ENCODE data around the gene MGAT4A.
"Not testable (repeated sequence)": the region's sequence is repeated elsewhere in the genome, so short reads cannot be mapped to it uniquely, and the experiment has no call there.

The MGAT4A gene

GRCh38 chr2:98692090-98693054, 38.6 kb downstream of the MGAT4A start:
- Mint-ChIP-seq H3K4me3 (peak overlapping the region; percentile 63), H3K27ac (peak overlapping the region; percentile 74), H3K27me3 (ENCODE audit: low read depth) (no peaks in the 10 kb centered on the region), H3K36me3 (ENCODE audit: low read depth) (peaks cover 24% of the 10 kb centered on the region), H3K4me1 (ENCODE audit: low read depth) (peaks cover 55% of the 10 kb centered on the region), H3K9me3 (no peaks in the 10 kb centered on the region)

GRCh38 chr2:98691303-98691702, 39.6 kb downstream of the MGAT4A start:
- peak overlapping the region; percentile 69 for H3K27ac Mint-ChIP-seq
- H3K27me3 Mint-ChIP-seq (ENCODE audit: low read depth): no peaks in the 10 kb centered on the region
- peaks cover 22% of the 10 kb centered on the region for H3K36me3 Mint-ChIP-seq (ENCODE audit: low read depth)
- no peaks in the 10 kb centered on the region for H3K9me3 Mint-ChIP-seq
- peaks cover 53% of the 10 kb centered on the region for H3K4me1 Mint-ChIP-seq (ENCODE audit: low read depth)
- no peak overlapping the region for H3K4me3 Mint-ChIP-seq

- Mint-ChIP-seq H3K36me3 (ENCODE audit: low read depth) (peaks cover 18% of the 10 kb centered on the region), H3K27me3 (ENCODE audit: low read depth) (no peaks in the 10 kb centered on the region)
Observed at GRCh38 chr2:98685930-98686887, 44.7 kb downstream of the MGAT4A start.

GRCh38 chr2:98683728-98684127, 47.2 kb downstream of the MGAT4A start:
- Mint-ChIP-seq H3K4me3 (no peak overlapping the region), H3K27me3 (ENCODE audit: low read depth) (no peaks in the 10 kb centered on the region), H3K36me3 (ENCODE audit: low read depth) (peaks cover 21% of the 10 kb centered on the region), H3K4me1 (ENCODE audit: low read depth) (peaks cover 23% of the 10 kb centered on the region), H3K27ac (no peak overlapping the region), H3K9me3 (no peaks in the 10 kb centered on the region)

More at GRCh38 chr2:98685930-98686887, 44.7 kb downstream of the MGAT4A start:
- H3K9me3 Mint-ChIP-seq: no peaks in the 10 kb centered on the region
- no peak overlapping the region for H3K4me3 Mint-ChIP-seq
- H3K27ac Mint-ChIP-seq: no peak overlapping the region
- peaks cover 30% of the 10 kb centered on the region for H3K4me1 Mint-ChIP-seq (ENCODE audit: low read depth)

GRCh38 chr2:98676742-98677141, 54.2 kb downstream of the MGAT4A start:
- Mint-ChIP-seq H3K36me3 (ENCODE audit: low read depth) (peaks cover 56% of the 10 kb centered on the region), H3K9me3 (peaks cover 15% of the 10 kb centered on the region), H3K27me3 (ENCODE audit: low read depth) (no peaks in the 10 kb centered on the region), H3K4me3 (no peak overlapping the region), H3K4me1 (ENCODE audit: low read depth) (peaks cover 22% of the 10 kb centered on the region), H3K27ac (no peak overlapping the region)

- H3K27me3 Mint-ChIP-seq (ENCODE audit: low read depth): no peaks in the 10 kb centered on the region
- no peak overlapping the region for H3K4me3 Mint-ChIP-seq
- no peak overlapping the region for H3K27ac Mint-ChIP-seq
- H3K9me3 Mint-ChIP-seq: peaks cover 34% of the 10 kb centered on the region
- H3K4me1 Mint-ChIP-seq (ENCODE audit: low read depth): peaks cover 32% of the 10 kb centered on the region
- H3K36me3 Mint-ChIP-seq (ENCODE audit: low read depth): peaks cover 65% of the 10 kb centered on the region
Observed at GRCh38 chr2:98674233-98674964, 56.5 kb downstream of the MGAT4A start.

GRCh38 chr2:98669675-98670074, 61.3 kb downstream of the MGAT4A start:
- H3K27ac Mint-ChIP-seq: no peak overlapping the region
- H3K27me3 Mint-ChIP-seq (ENCODE audit: low read depth): no peaks in the 10 kb centered on the region
- H3K4me3 Mint-ChIP-seq: no peak overlapping the region
- H3K4me1 Mint-ChIP-seq (ENCODE audit: low read depth): peaks cover 46% of the 10 kb centered on the region
- peaks cover 86% of the 10 kb centered on the region for H3K36me3 Mint-ChIP-seq (ENCODE audit: low read depth)
- peaks cover 52% of the 10 kb centered on the region for H3K9me3 Mint-ChIP-seq

- H3K4me3 Mint-ChIP-seq: peak overlapping the region; percentile 35
- H3K4me1 Mint-ChIP-seq (ENCODE audit: low read depth): peaks cover 52% of the 10 kb centered on the region
- H3K27me3 Mint-ChIP-seq (ENCODE audit: low read depth): no peaks in the 10 kb centered on the region
- H3K36me3 Mint-ChIP-seq (ENCODE audit: low read depth): peaks cover 67% of the 10 kb centered on the region
- H3K27ac Mint-ChIP-seq: peak overlapping the region; percentile 80
- peaks cover 28% of the 10 kb centered on the region for H3K9me3 Mint-ChIP-seq
Observed at GRCh38 chr2:98665677-98666076, 65.3 kb downstream of the MGAT4A start.

GRCh38 chr2:98664323-98664722, 66.6 kb downstream of the MGAT4A start:
- H3K36me3 Mint-ChIP-seq (ENCODE audit: low read depth): peaks cover 66% of the 10 kb centered on the region
- H3K4me1 Mint-ChIP-seq (ENCODE audit: low read depth): peaks cover 54% of the 10 kb centered on the region
- H3K27ac Mint-ChIP-seq: peak overlapping the region; percentile 83
- peaks cover 28% of the 10 kb centered on the region for H3K9me3 Mint-ChIP-seq
- H3K27me3 Mint-ChIP-seq (ENCODE audit: low read depth): no peaks in the 10 kb centered on the region
- peak overlapping the region; percentile 49 for H3K4me3 Mint-ChIP-seq

GRCh38 chr2:98663511-98664090, 67.3 kb downstream of the MGAT4A start:
- peaks cover 62% of the 10 kb centered on the region for H3K36me3 Mint-ChIP-seq (ENCODE audit: low read depth)
- no peaks in the 10 kb centered on the region for H3K27me3 Mint-ChIP-seq (ENCODE audit: low read depth)
- peaks cover 28% of the 10 kb centered on the region for H3K9me3 Mint-ChIP-seq
- H3K27ac Mint-ChIP-seq: peak overlapping the region; percentile 94
- peak overlapping the region; percentile 80 for H3K4me3 Mint-ChIP-seq
- H3K4me1 Mint-ChIP-seq (ENCODE audit: low read depth): peaks cover 60% of the 10 kb centered on the region

GRCh38 chr2:98659491-98659840, 71.5 kb downstream of the MGAT4A start:
- Mint-ChIP-seq H3K27ac (peak overlapping the region; percentile 88), H3K4me3 (peak overlapping the region; percentile 78), H3K4me1 (ENCODE audit: low read depth) (peaks cover 64% of the 10 kb centered on the region), H3K36me3 (ENCODE audit: low read depth) (peaks cover 47% of the 10 kb centered on the region)
- not testable (repeated sequence) for H3K27me3 Mint-ChIP-seq (ENCODE audit: low read depth); H3K9me3 Mint-ChIP-seq

- Mint-ChIP-seq H3K4me3 (peak overlapping the region; percentile 78), H3K27me3 (ENCODE audit: low read depth) (no peaks in the 10 kb centered on the region), H3K27ac (peak overlapping the region; percentile 88), H3K9me3 (peaks cover 8% of the 10 kb centered on the region), H3K4me1 (ENCODE audit: low read depth) (peaks cover 66% of the 10 kb centered on the region), H3K36me3 (ENCODE audit: low read depth) (peaks cover 52% of the 10 kb centered on the region)
Observed at GRCh38 chr2:98658816-98659490, 72.0 kb downstream of the MGAT4A start.

GRCh38 chr2:98656800-98657199, 74.1 kb downstream of the MGAT4A start:
- Mint-ChIP-seq H3K36me3 (ENCODE audit: low read depth) (peaks cover 59% of the 10 kb centered on the region), H3K27me3 (ENCODE audit: low read depth) (no peaks in the 10 kb centered on the region), H3K4me1 (ENCODE audit: low read depth) (peaks cover 72% of the 10 kb centered on the region), H3K9me3 (peaks cover 8% of the 10 kb centered on the region), H3K4me3 (peak overlapping the region; percentile 54), H3K27ac (peak overlapping the region; percentile 67)

Data from T-helper 1 cell treated with Interleukin-12 subunit alpha and Interleukin-12 subunit beta and Interleukin-4 antibody, amounts not matched to agents 30 μg/mL and 1 μg/mL, for 36 hours (primary cell).